GM10266 (cell line): Measurements from ENCODE around the gene PCDH9.
"Not testable (repeated sequence)": the region's sequence is repeated elsewhere in the genome, so short reads cannot be mapped to it uniquely, and the experiment has no call there.

ENCODE experiments used
- DNase-seq: peaks from one replicate; pipeline ENCODE4 v3.0.0; 2012; ENCODE audit errors: extremely low spot score
- CTCF ChIP-seq: IDR thresholded peaks from 2 replicates; pipeline ENCODE4 v1.5.1; 2012; ENCODE audit warnings: mild to moderate bottlenecking, low read depth; ENCODE audit not compliant: control insufficient read depth, insufficient read depth; ENCODE audit errors: missing control alignments

PCDH9 gene

GRCh38 chr13:66264971-66265370 lies 965.2 kb downstream of the PCDH9 start:
- TF ChIP-seq CTCF = no peak
- no peak for DNase-seq

GRCh38 chr13:66262330-66262729 lies 967.8 kb downstream of the PCDH9 start:
- DNase-seq = no peak
- TF ChIP-seq CTCF = no peak

GRCh38 chr13:66259426-66259825 lies 970.7 kb downstream of the PCDH9 start:
- not testable (repeated sequence) for DNase-seq
